Peyer's patch (tissue), 4 donors: ENCODE data around the gene B4GALT1.

ENCODE experiments used
- CTCF ChIP-seq, 6 experiments: fragments of 450-650 bp in 4 of 6; fragments of 200-600 bp in 2 of 6; sonication (generic) in 1 of 6; IDR thresholded peaks; one replicate each; pipeline ENCODE4 v1.5.1; 2017 to 2019; ENCODE audit warnings: antibody characterized with exemption in 6 of 6, mild to moderate bottlenecking in 3 of 6, moderate library complexity in 1 of 6
- POLR2A ChIP-seq, 2 donors: fragments of 450-650 bp; IDR thresholded peaks; one replicate each; pipeline ENCODE4 v1.5.1; 2017; ENCODE audit warnings: antibody characterized with exemption in 2 of 2, mild to moderate bottlenecking in 2 of 2, moderate library complexity in 2 of 2

GRCh38 chr9:33110686-33111085, 56.5 kb downstream of the B4GALT1 start:
- TF ChIP-seq CTCF (IDR thresholded peaks at IDR 0.05), result no peak
- TF ChIP-seq POLR2A (IDR thresholded peaks at IDR 0.05), result no peak
